HepG2 (cell line): ENCODE data around the gene DNMT3B. TPM values are rescaled to one million over a fixed set of nuclear protein-coding genes. Genes with fewer than 3 reads are reported as not detected.

ENCODE experiments used
- BRF2 ChIP-seq: sonication (generic); formaldehyde crosslinking; IDR thresholded peaks from 2 replicates; pipeline ENCODE4 v1.8.1; 2022; ENCODE audit warnings: mild to moderate bottlenecking, missing genetic modification reagents
- CC2D1A ChIP-seq: sonication (generic); formaldehyde crosslinking; IDR thresholded peaks from 2 replicates; pipeline ENCODE4 v1.8.1; 2023; ENCODE audit warnings: mild to moderate bottlenecking, missing genetic modification reagents
- HNF1A ChIP-seq, 2 experiments: sonication (generic) in 1 of 2; formaldehyde crosslinking in 1 of 2; IDR thresholded peaks; 2 replicates each; pipeline versions ENCODE4 v1.4.0 to v1.6.1; 2016 to 2020; ENCODE audit warnings: borderline replicate concordance in 1 of 2, low read depth in 1 of 2, mild to moderate bottlenecking in 1 of 2, missing genetic modification reagents in 1 of 2
- KDM4B ChIP-seq: sonication (generic); formaldehyde crosslinking; IDR thresholded peaks from 2 replicates; pipeline ENCODE4 v1.4.0; 2020; ENCODE audit warnings: missing genetic modification reagents
- PATZ1 ChIP-seq: sonication (generic); formaldehyde crosslinking; IDR thresholded peaks from 2 replicates; pipeline ENCODE4 v1.4.0; 2020; ENCODE audit warnings: missing genetic modification reagents
- PAXIP1 ChIP-seq: sonication (generic); formaldehyde crosslinking; conservative IDR thresholded peaks from 2 replicates; pipeline ENCODE4 v1.4.0; 2020; ENCODE audit warnings: mild to moderate bottlenecking, missing genetic modification reagents, moderate library complexity
- PBX2 ChIP-seq: IDR thresholded peaks from 2 replicates; pipeline ENCODE4 v1.6.1; 2016; ENCODE audit warnings: control low read depth
- TRIM22 ChIP-seq: fragments of 450-650 bp; IDR thresholded peaks from 2 replicates; pipeline ENCODE4 v1.6.1; 2017
- XBP1 ChIP-seq: sonication (generic); formaldehyde crosslinking; IDR thresholded peaks from 2 replicates; pipeline ENCODE4 v1.5.0; 2020; ENCODE audit warnings: missing genetic modification reagents
- ZNF275 ChIP-seq: sonication (generic); formaldehyde crosslinking; IDR thresholded peaks from 2 replicates; pipeline ENCODE4 v1.8.0; 2022; ENCODE audit warnings: missing genetic modification reagents, mild to moderate bottlenecking, inconsistent platforms, borderline replicate concordance
- ZNF749 ChIP-seq: sonication (generic); formaldehyde crosslinking; IDR thresholded peaks from 2 replicates; pipeline ENCODE4 v1.8.0; 2022; ENCODE audit warnings: mild to moderate bottlenecking, missing genetic modification reagents, moderate library complexity, borderline replicate concordance
- ZNF83 ChIP-seq: sonication (generic); formaldehyde crosslinking; IDR thresholded peaks from 2 replicates; pipeline ENCODE4 v1.4.0; 2020; ENCODE audit warnings: missing genetic modification reagents, mild to moderate bottlenecking, borderline replicate concordance
- polyA plus RNA-seq, 8 experiments: library from polyadenylated mRNA; depleted of rRNA in 3 of 8; stranded (reverse) in 7 of 8; unstranded in 1 of 8; fragments of >200 nt; fragmentation: Illumina TruSeq in 4 of 8; extraction: Trizol in 4 of 8; gene quantifications; 2 replicates each; pipeline versions ENCODE4 v1.2.1 to v1.2.3, GENCODE V29; 2011 to 2016; ENCODE audit warnings: low read depth in 4 of 8, missing spikeins in 1 of 8, mixed read lengths in 1 of 8; ENCODE audit not compliant: insufficient read depth in 1 of 8
- total RNA-seq, 5 experiments: library from RNA; depleted of rRNA; stranded (reverse); fragments of >200 nt; fragmentation: Illumina TruSeq; extraction: Trizol; gene quantifications; 2 replicates each; pipeline ENCODE4 v1.2.3, GENCODE V29; 2016; ENCODE audit warnings: low read depth in 1 of 5

The DNMT3B gene
- total and polyA plus RNA-seq, 2 of the 13 experiments (the other 11 are each of a cell fraction or from before 2014, with no cell fraction given), result 3.8 to 13.9 TPM

GRCh38 chr20:32779500-32780211, 17.5 kb downstream of the DNMT3B start (continued):
- TF ChIP-seq HNF1A (IDR thresholded peaks at IDR 0.05; ENCODE audit: low read depth) (no peak), HNF1A (CRISPR knock-in tag; IDR thresholded peaks at IDR 0.05; ENCODE audit: borderline replicate concordance) (no peak), XBP1 (CRISPR knock-in tag) (no peak), ZNF749 (CRISPR knock-in tag) (no peak), BRF2 (CRISPR knock-in tag) (no peak), ZNF83 (CRISPR knock-in tag) (no peak), PAXIP1 (no peak), TRIM22 (no peak), PBX2 (CRISPR knock-in tag) (peak; percentile 70; the same call in 1 of the 2 replicates), KDM4B (CRISPR knock-in tag) (no peak), ZNF275 (CRISPR knock-in tag) (no peak), CC2D1A (CRISPR knock-in tag) (no peak), PATZ1 (CRISPR knock-in tag) (no peak)
- TF ChIP-seq, all 625 proteins: peak for 6
